Parathyroid adenoma (tissue), 2 donors: Measurements from ENCODE around the gene TKTL2.
A peak's percentile ranks its signal among the peaks of the same experiment; 100 is the strongest.

Experiments used
- H2AFZ ChIP-seq: fragments of 300-600 bp; sonication (generic); one replicate; pipeline ENCODE4 v1.7.0; 2017; ENCODE audit warnings: antibody characterized with exemption, mild to moderate bottlenecking
- H3K27ac ChIP-seq: fragments of 300-600 bp; sonication (generic); one replicate; pipeline ENCODE4 v1.7.0; 2017
- H3K27me3 ChIP-seq: fragments of 300-600 bp; sonication (generic); one replicate; pipeline ENCODE4 v1.7.0; 2017; ENCODE audit warnings: low read length; ENCODE audit not compliant: control insufficient read depth, insufficient read depth
- H3K36me3 ChIP-seq: fragments of 300-600 bp; sonication (generic); one replicate; pipeline ENCODE4 v1.7.0; 2017; ENCODE audit warnings: low read length; ENCODE audit not compliant: control insufficient read depth, insufficient read depth
- H3K4me1 ChIP-seq: fragments of 300-600 bp; sonication (generic); one replicate; pipeline ENCODE4 v1.7.0; 2017; ENCODE audit warnings: control low read depth
- H3K4me2 ChIP-seq: fragments of 300-600 bp; sonication (generic); one replicate; pipeline ENCODE4 v1.7.0; 2017; ENCODE audit warnings: low read length
- H3K4me3 ChIP-seq: fragments of 300-600 bp; sonication (generic); one replicate; pipeline ENCODE4 v1.7.0; 2017; ENCODE audit warnings: low read depth, low read length
- H3K79me2 ChIP-seq: fragments of 300-600 bp; sonication (generic); one replicate; pipeline ENCODE4 v1.7.0; 2017; ENCODE audit warnings: control low read depth
- H3K9ac ChIP-seq: fragments of 300-600 bp; sonication (generic); one replicate; pipeline ENCODE4 v1.7.0; 2017; ENCODE audit warnings: mild to moderate bottlenecking
- H3K9me3 ChIP-seq: fragments of 300-600 bp; sonication (generic); one replicate; pipeline ENCODE4 v1.7.0; 2017; ENCODE audit warnings: low read length; ENCODE audit not compliant: control insufficient read depth
- CTCF ChIP-seq: fragments of 300-600 bp; sonication (generic); IDR thresholded peaks from one replicate; pipeline ENCODE4 v1.7.0; 2017; ENCODE audit warnings: antibody characterized with exemption, mild to moderate bottlenecking
- donor health status: primary hyperparathyroidism.

The TKTL2 gene

GRCh38 chr4:163473576-163473975 lies at the start of gene TKTL2:
TSS of gene TKTL2 (minus strand) at chr4:163473754. CDS start at chr4:163473734, 20 bp downstream.
- no peaks in the 10 kb centered on the region for H3K4me1 ChIP-seq
- TF ChIP-seq CTCF, result no peak

GRCh38 chr4:163515198-163515597 lies 41.6 kb upstream of the TKTL2 start:
- H3K9me3 ChIP-seq, result no peaks in the 10 kb centered on the region
- TF ChIP-seq CTCF, result no peak
- no peak overlapping the region for H2AFZ ChIP-seq
- H3K4me2 ChIP-seq, result no peak overlapping the region
- no peaks in the 10 kb centered on the region for H3K4me1 ChIP-seq
- H3K9ac ChIP-seq, result no peak overlapping the region
- no peaks in the 10 kb centered on the region for H3K36me3 ChIP-seq
- H3K79me2 ChIP-seq, result no peaks in the 10 kb centered on the region
- H3K27ac ChIP-seq, result no peak overlapping the region
- no peaks in the 10 kb centered on the region for H3K27me3 ChIP-seq
- no peak overlapping the region for H3K4me3 ChIP-seq

More at GRCh38 chr4:163473576-163473975, at the start of gene TKTL2:
- no peak within 1 kb of the TSS for H2AFZ ChIP-seq
- no peaks in the 10 kb centered on the region for H3K36me3 ChIP-seq
- H3K27ac ChIP-seq, result no peak within 1 kb of the TSS
- H3K9me3 ChIP-seq, result no peaks in the 10 kb centered on the region
- H3K9ac ChIP-seq, result no peak within 1 kb of the TSS
- H3K4me2 ChIP-seq, result no peak within 1 kb of the TSS
- no peak within 1 kb of the TSS for H3K4me3 ChIP-seq
- H3K27me3 ChIP-seq, result no peaks in the 10 kb centered on the region
- no peaks in the 10 kb centered on the region for H3K79me2 ChIP-seq

- no peaks in the 10 kb centered on the region for H3K36me3 ChIP-seq
- H3K27me3 ChIP-seq, result no peaks in the 10 kb centered on the region
- H3K4me2 ChIP-seq, result no peak overlapping the region
- no peaks in the 10 kb centered on the region for H3K9me3 ChIP-seq
- H3K79me2 ChIP-seq, result no peaks in the 10 kb centered on the region
- H3K9ac ChIP-seq, result no peak overlapping the region
- H3K4me3 ChIP-seq, result no peak overlapping the region
- no peak overlapping the region for H2AFZ ChIP-seq
- TF ChIP-seq CTCF, result no peak
- no peak overlapping the region for H3K27ac ChIP-seq
- H3K4me1 ChIP-seq, result no peaks in the 10 kb centered on the region
These were observed 31.8 kb upstream of the TKTL2 start for GRCh38 chr4:163505374-163505773.

GRCh38 chr4:163500586-163500985 lies 27.0 kb upstream of the TKTL2 start:
- no peak overlapping the region for H3K4me3 ChIP-seq
- H3K4me1 ChIP-seq, result no peaks in the 10 kb centered on the region
- no peaks in the 10 kb centered on the region for H3K9me3 ChIP-seq
- no peak overlapping the region for H2AFZ ChIP-seq
- H3K27ac ChIP-seq, result no peak overlapping the region
- H3K4me2 ChIP-seq, result no peak overlapping the region
- no peak overlapping the region for H3K9ac ChIP-seq
- no peak for TF ChIP-seq CTCF
- no peaks in the 10 kb centered on the region for H3K79me2 ChIP-seq
- H3K27me3 ChIP-seq, result no peaks in the 10 kb centered on the region
- no peaks in the 10 kb centered on the region for H3K36me3 ChIP-seq

- no peak for TF ChIP-seq CTCF
- no peak overlapping the region for H3K27ac ChIP-seq
- no peaks in the 10 kb centered on the region for H3K9me3 ChIP-seq
- no peaks in the 10 kb centered on the region for H3K4me1 ChIP-seq
- peak overlapping the region; percentile 81 for H3K4me3 ChIP-seq
- H2AFZ ChIP-seq, result no peak overlapping the region
- H3K4me2 ChIP-seq, result peak overlapping the region; percentile 82
- no peak overlapping the region for H3K9ac ChIP-seq
- no peaks in the 10 kb centered on the region for H3K36me3 ChIP-seq
- H3K79me2 ChIP-seq, result no peaks in the 10 kb centered on the region
- H3K27me3 ChIP-seq, result no peaks in the 10 kb centered on the region
These were observed 22.3 kb upstream of the TKTL2 start for GRCh38 chr4:163495900-163496299.
